NCI-H69 (cell line): ENCODE measurements around the gene TTC33.
"Not testable (repeated sequence)": the region's sequence is repeated elsewhere in the genome, so short reads cannot be mapped to it uniquely, and the experiment has no call there.

Experiments
- DNase-seq: peaks from one replicate; lab custom pipeline; 2025; lab: John Stamatoyannopoulos, UW

Gene TTC33, protein sequence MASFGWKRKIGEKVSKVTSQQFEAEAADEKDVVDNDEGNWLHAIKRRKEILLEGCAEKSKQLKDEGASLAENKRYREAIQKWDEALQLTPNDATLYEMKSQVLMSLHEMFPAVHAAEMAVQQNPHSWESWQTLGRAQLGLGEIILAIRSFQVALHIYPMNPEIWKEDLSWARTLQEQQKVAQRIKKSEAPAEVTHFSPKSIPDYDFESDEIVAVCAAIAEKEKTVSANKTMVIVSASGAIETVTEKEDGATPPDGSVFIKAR

DNA sequence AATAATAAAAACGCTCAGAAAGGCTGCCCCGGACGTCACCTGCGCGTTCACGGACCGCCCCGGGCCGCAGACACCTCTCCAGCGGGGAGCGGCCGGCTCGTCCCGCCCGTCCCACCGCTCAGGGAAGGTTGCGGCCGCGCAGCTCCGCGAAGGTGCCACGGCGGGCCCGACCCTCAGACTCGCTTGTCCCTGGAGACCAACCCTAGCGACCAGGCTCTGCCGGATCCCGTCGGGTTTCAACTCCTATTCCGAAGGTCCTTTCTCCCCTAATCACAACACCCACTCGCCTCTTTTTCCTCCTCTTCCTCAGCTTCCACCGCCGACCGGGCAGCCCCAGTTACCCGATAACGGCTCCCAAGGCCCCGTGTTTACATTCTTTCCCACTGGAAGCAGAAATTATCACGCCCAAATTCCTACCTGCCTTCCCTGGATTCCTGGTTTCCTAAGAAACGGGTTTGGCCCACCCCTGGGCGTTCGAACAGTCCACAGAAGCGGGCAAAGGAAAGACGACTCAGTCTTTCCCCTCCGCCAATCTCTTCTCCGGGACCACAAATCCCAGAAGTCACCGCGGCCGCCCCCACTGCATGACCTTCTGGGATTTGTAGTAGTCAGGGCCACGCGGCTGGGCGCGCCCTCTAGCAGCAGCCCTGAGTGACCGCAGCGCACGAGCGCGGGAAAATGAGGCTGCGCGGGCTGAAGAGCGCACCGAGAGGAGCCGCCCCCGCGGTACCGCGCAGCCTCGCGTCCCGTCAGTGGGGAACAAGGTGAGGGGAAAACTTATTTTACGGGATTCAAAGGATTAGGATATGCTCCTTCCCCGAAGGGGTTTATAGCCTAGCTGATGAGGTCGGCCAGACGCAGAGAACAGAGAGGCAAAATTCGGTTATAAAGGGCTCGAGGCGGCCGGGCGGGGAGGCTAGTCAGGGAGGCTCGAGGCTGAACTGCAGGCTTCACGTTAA lies at the start of gene TTC33:
TTC33 (minus strand) TSS at position 555 of the 959 bp plus-strand sequence. CDS start 8,943 bp downstream, outside the sequence.
- peak; percentile 98 for DNase-seq

DNA sequence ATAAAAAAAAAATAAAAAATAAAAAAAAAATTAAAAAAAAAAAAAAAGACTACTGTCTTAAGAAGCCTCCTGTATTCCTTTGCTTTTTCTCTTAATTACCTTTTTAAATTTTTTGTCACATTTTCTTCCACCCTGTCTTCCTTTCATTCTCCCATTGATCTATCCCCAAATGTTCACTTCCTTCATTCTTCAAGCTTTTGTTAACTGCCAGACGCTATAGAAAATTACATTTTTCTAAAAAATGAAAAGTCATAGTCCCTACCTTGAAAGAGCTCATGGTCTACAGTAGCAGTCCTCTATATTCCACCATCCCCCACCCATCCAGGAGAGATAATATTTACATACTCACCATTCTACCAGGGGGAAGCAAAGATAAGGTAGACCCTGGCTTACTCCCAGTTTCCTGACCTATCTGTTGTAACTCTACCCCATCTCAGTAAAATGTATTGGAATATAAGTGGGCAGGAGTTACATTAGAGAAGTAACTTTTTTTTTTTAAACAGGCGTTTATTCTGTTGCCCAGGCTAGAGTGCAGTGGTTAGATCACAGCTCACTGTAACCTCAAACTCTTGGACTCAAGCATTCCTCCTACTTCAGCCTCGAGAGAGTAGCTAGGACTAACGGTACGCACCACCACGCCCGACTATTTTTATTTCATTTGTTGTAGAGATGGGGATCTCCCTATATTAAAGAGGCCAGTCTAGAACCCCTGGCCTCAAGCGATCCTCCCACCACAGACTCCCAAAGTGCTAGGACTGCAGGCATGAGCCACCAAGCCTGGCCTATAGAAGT lies 46.2 kb upstream of the TTC33 start:
- no peak for DNase-seq

DNA sequence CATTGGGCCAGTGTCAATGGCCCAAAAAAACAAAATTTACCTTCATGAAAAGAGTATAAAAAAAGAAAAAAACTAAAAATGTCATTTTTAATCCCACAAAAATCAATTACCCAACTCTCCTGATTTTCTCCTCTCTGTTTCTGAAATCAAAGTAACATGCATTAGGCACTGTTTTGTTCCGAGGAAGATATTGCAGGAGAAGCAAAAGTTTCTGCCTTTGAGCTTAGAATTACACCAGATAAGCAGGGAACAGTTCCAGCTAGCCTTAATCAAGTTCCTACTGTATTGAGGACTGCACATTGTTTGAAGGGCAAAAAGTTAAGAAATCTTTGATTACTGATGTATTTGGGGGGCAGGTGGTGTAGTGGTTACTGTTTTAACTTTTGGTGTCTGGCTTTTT lies 43.5 kb upstream of the TTC33 start:
- no peak for DNase-seq

DNA sequence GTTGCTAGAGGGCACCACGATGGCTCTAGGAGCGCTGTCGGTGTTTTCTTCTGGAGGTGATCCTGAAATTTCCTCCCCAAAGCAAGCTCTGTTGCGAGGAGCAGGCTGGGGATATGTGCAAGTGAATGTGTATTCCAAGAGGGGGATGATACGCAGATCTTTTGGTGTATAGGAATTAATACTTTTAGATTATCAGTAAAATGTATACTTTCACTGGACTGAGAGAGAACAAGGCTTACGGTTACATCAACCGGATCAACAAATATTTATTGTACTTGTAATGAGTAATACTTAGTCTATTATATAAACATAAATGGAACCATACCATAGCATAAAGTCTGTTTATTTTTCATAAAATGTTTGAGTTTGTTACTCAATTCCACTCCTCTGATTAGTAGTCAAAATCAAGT lies 43.0 kb upstream of the TTC33 start:
- no peak for DNase-seq

DNA sequence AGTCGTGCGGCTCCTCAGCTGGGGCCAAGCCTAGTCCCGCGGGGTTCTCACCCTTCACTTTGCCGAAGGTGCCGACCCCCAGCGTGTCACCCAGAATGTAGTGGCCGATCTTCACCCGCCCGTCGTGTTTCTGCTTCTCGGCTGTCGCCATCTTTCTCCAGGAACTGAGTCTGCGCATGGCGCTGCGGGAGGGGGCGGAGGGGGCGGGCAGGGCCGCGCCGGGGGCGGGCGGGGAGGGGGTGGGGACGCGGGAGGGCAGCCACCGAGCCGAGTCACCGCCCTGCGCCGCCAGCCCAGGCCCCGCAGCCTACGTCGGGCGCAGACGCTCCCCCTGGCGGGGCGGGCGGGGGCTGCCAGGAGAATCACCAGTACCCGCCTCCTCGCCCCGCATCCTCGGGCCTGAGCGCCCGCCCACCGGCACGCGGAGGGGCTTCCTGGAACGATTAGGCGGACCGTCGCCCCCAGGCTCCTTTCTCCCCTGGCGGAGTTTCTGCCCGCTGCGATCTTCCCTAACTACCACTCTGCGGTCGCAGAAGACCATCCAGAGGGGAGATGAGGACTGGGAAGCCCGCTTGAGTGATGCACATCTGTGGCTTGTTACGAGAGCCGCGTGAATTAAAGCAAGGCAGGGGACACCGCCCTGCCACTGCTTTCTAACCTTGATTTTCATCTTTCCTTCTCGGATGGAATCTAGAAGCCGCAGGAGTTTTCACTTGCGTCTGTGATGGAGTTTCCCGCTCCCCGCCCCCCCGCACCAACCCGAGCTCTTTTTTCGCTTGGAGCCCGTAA lies 42.4 kb upstream of the TTC33 start, which contains the start of gene PRKAA1:
PRKAA1 (minus strand) TSS at position 363 of the 789 bp plus-strand sequence; CDS start at position 178, 185 bp downstream.
- DNase-seq: peak; percentile 94

DNA sequence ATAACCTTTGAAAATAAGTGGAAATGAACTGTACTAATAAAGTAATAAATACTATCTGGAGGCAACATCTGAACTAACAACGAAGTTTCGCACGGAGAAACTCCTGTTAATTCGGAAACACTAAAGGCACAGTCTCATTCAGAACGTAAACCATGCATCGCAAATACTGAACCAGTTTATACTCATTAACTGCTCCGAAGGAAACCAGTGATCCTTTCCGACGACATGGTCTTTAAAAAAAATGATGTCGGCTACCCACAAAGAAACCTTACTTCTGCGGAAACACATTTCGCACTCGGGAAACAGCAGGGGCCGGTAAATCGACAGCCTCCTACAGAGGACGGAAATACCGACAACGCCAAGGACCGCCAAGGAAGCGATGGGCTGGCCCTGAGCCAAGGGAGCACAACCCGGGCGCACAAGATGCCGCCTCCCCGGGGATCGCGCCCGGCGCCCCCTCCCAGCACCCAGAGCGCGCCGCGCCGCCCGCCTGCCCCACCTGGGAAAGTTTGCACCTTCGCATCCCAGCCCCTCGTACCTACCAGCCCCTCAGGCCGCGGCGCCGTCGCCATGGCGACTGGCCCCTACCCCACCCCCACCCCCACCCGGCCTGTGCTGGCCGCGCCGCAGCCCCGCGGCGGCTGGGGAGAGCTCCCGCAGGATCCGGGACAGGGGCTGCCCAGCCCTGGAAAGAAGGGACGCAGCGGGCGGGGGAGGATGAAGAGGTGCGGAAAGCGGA lies 41.7 kb upstream of the TTC33 start:
- DNase-seq: peak; percentile 93

DNA sequence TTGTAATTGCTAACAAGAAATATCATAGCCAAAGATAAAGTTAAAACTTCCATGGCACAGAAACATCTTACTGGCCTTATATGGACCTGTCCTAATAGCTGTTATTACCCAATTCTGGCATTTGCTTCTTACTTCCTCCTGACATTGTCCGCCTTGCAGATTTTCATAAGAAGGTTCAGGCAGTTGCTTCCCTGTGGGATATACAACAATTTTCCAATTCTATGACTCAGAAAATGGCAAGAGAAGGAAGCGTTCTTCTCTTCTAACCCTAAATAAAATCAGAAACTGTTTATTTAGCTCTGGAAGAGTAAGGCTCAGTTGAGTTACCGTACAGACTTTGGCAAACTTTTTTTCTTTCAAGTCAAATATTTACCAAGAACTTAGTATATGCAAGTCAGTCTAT lies 40.7 kb upstream of the TTC33 start:
- DNase-seq: no peak

DNA sequence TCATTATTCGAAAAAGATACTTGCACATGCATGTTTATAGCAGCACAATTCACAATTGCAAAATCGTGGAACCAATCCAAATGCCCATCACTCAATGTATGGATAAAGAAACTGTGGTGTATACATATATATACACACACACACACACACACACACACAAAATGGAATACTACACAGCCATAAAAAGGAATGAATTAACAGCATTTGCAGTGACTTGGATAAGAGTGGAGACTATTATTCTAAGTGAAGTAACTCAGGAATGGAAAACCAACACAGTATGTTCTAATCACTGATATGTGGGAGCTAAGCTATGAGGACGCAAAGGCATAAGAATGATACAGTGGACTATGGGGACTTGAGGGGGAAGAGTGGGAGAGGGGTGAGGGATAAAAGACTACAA lies 39.1 kb upstream of the TTC33 start:
- DNase-seq: not testable (repeated sequence)

DNA sequence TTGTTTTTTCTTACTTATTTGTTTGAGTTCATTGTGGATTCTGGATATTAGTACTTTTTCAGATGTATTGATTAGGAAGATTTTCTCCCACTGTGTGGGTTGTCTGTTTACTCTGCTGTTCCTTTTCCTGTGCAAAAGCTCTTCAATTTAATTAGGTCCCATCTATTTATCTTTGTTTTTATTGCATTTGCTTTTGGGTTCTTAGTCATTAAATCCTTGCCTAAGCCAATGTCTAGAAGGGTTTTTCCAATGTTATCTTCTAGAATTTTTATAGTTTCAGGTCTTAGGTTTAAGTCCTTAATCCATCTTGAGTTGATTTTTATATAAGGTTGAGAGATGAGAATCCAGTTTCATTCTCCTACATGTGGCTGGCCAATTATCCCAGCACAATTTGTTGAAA lies 38.6 kb upstream of the TTC33 start:
- DNase-seq: not testable (repeated sequence)

DNA sequence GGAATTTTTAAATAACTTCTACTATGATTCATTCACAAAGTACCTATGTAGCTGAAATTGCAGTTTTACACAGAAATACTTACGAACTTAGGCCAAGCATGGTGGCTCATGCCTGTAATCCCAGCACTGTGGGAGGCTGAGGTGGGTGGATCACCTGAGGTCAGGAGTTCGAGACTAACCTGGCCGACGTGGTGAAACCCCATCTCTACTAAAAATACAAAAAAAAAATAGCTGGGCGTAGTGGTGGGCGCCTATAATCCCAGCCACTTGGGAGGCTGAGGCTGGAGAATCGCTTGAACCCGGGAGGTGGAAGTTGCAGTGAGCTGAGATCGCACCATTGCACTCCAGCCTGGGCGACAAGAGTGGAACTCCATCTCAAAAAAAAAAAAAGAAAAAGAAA lies 36.9 kb upstream of the TTC33 start:
- DNase-seq: not testable (repeated sequence)

DNA sequence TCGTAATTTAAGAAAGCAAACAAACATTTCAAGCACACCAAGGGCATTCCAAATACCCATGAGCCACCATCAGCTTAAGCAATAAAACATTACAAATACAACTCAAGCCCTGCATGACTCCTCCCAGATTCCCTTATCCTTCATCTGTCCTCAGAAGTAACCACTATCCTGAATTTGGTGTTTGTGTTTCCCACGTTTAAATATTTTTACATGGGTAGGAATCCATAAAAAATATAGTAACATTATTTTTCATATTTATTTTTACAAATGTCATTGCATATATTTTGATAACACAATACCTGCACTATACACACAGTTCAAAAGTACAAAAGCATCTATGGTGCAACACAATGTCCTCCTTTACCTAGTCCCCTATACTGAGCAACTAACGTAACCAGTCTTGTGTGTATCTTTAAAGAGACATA lies 36.0 kb upstream of the TTC33 start:
- DNase-seq: no peak

DNA sequence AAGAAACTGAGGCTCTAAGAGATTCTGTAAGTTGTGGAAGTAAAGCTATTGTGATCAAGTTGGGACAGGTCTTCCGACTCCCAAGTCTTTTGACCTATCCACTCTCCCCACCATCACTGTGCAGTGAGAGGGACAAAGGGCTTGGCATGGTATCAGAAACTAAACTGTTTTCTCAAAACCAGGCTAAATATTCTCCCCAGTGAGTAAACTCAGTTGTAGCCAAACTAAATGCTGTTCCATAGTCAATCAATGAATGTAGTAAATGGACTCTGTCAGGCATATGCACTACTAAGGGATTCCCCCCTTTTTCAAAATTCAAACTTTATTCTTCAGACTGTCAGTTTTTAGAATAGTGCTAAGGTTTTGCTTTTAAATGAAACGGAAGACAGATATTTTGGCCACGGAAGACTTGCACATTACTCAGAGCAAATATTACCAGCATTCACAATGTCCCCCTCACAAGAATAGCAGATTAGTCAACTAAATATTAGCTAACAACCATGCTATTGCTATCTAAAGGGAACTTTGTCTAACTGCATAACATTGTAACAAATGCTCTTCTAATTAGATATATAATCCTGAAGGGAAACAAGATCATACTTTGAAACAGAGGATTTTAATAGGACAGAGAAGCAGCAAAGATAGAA lies 35.3 kb upstream of the TTC33 start:
- DNase-seq: no peak

DNA sequence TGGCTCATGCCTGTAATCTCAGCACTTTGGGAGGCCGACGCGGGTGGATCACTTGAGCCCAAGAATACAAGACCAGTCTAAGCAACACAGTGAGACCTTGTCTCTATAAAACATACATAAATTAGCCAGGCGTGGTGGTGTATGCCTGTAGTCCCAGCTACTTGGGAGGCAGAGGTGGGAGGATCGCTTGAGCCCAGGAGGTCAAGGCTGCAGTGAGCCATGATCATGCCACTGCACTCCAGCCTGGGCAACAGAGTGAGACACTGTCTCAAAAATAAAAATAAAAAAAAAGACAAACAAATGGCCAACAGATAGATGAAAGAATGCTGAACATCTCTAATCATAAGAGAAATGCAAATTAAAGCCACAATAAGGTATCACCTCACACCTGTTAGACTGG lies 33.2 kb upstream of the TTC33 start:
- not testable (repeated sequence) for DNase-seq

DNA sequence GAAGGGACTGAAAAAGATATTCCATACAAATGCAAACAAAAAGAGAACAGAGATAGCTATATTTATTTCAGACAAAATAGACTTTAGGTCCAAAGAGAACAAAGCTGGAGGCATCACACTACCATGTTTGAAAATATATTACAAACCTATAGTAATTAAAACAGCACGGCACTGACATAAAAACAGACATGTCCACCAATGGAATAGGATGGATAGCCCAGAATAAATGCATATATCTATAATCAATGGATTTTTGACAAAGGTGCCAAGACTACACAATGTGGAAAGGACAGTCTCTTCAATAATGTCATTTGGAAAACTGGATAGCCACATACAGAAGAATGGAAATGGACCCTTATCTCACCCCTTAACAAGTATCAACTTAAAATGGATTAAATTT lies 32.2 kb upstream of the TTC33 start:
- no peak for DNase-seq

DNA sequence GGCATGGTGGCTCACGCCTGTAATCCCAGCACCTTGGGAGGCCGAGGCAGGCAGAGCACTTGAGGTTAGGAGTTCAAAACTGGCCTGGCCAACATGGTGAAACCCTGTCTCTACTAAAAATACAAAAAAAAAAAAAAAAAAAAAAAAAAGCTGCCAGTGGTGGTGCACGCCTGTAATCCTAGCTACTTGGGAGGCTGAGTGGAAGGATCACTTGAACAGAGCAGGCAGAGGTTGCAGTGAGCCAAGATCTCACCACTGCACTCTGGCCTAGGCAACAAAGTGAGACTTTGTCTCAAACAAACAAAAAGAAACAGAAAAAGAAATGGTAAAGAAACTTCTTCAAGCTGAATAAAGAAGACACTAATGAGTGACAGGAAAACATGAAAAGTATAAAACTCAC lies 30.9 kb upstream of the TTC33 start:
- not testable (repeated sequence) for DNase-seq

DNA sequence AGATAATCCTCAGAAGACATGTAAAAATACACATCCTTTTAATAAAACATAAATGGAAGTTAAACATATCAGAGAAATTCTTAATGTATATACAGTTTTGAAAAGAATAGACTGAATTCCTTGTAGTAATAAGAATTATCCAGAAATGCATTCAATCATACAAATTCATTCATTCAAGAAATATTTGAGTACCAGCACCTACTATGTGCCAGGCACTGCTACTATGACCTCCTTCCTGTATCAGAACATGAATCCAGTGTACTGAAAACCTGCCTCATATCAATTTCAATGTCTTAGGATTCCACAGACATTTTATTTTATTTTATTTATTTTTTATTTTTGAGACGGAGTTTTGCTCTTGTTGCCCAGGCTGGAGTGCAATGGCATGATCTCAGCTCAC lies 29.2 kb upstream of the TTC33 start:
- DNase-seq: no peak

DNA sequence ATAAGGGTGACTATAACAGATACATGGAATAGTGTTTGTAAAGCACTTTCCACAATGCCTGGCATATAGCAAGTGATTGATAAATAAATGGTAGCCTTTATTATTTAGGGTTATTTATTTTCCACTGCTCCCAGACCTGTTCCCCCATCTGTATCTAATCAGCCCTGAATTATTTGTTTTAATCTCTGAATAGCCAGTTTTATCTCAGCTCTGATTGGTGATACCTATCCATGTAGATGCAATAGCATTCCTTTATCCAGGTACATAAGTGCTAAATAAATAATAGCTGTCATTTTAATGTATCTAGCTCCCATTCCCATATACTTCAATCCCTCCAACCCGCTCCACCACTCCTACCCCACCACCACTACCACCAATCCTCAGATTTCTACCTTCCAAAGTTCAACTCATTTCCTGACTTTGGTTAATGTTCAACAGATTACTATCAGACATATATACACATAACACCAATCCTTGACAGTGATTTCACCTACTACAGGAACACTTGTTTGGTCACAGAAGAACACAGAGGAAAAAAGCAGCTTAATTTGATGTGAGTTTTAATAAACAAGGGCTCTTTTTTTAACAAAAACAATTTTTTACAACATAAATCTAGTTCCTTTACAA lies 28.4 kb upstream of the TTC33 start:
- no peak for DNase-seq

DNA sequence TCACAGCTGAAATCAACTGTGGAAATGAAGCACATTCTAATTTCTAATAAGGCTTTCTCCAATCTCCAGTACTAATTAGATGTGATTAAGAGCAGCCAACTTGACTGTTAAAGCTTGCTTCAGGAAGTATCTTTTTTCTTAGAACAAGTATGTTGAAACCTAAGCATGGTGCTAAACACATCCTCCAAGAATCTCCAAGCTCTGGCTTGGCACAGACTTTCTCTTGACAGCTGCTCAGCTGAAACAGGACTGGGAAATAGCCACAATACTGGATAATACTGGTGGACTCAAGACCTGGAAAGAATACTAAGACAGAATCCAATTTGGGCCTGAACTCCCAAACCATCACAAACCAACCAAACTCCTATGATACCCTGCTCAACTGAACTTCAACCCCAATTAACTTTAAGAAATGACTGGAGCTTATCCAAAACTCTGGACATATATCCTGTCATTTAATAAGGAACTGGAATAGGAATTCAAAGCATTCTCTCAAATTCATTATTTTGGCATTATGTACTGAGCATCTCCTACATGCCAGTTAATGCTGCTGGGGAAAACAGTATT lies 26.2 kb upstream of the TTC33 start:
- no peak for DNase-seq

DNA sequence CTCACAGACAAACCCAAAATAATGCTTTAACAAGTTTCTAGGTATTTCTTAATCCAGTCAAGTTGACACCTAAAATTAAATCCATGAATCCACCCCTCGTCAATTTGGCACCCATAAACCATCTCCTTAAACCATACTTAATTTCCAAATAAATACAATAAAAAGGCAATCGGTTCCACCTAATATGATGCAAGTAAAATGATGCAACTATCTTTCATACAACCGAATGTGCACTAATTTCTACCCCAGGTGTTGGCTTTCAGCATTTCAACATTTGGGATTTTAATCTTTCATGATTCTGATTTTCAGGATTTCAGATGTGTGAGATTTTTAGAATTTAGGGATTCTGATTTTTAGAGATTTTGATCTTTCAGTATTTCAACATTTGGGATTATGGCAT lies 25.1 kb upstream of the TTC33 start:
- no peak for DNase-seq
